ENCODE data around the gene DR1. TPM values are rescaled to one million over a fixed set of nuclear protein-coding genes. Genes with fewer than 3 reads are reported as not detected.

Gene DR1
- total and polyA plus RNA-seq, 2 of the 13 experiments (the other 11 are each of a cell fraction or from before 2014, with no cell fraction given) = 17.8 to 42.3 TPM

- no peak for TF ChIP-seq ZNF777 (CRISPR knock-in tag; IDR thresholded peaks at IDR 0.05)
- TF ChIP-seq TBX2 (CRISPR knock-in tag; IDR thresholded peaks at IDR 0.05; ENCODE audit: borderline replicate concordance) = no peak
- no peak for TF ChIP-seq HBP1 (CRISPR knock-in tag; IDR thresholded peaks at IDR 0.05; ENCODE audit: low read depth)
- no peak for ATAC-seq
- no TSS peak for BruUV-seq (replicated peaks)
Measured at GRCh38 chr1:93317207-93317606, 28.5 kb upstream of the DR1 start.

GRCh38 chr1:93317943-93318342 lies 27.8 kb upstream of the DR1 start:
- H3K27ac ChIP-seq (ENCODE audit: extremely low read length, insufficient read depth, low read length) = no peak overlapping the region
- no peak overlapping the region for H3K4me3 ChIP-seq (replicated peaks in 1 of 3; ENCODE audit: insufficient read depth in 1 of 3, low read depth in 2 of 3, low read length in 3 of 3)
- H2AFZ ChIP-seq (ENCODE audit: low read length) = no peak overlapping the region
- in situ Hi-C loops (cut with HindIII; ENCODE audit: extremely low pct_ligation_motif_present, low pct_unique_long_range_greater_than_20kb) = no loop called here
- POLR2A ChIA-PET = no interaction called here
- BruUV-seq (replicated peaks) = no TSS peak
- H3K9ac ChIP-seq (ENCODE audit: insufficient read depth, low read depth, low read length) = no peak overlapping the region
- intact Hi-C loops (cut with micrococcal nuclease; ENCODE audit: unreplicated experiment) = no loop called here
- FAIRE-seq (no peak), ATAC-seq (no peak), DNase-seq (ENCODE audit: low spot score) (no peak)
- no peaks in the 10 kb centered on the region for H3K79me2 ChIP-seq (ENCODE audit: insufficient read depth, low read length)
- no peaks in the 10 kb centered on the region for H3K4me1 ChIP-seq (ENCODE audit: insufficient read depth, low read length)
- CTCF ChIA-PET (ENCODE audit: low intra/inter-chr PET ratio, low total read pairs) = no interaction called here
- no peaks in the 10 kb centered on the region for H4K20me1 ChIP-seq (ENCODE audit: insufficient read depth, low read length)
- H3K9me3 ChIP-seq (ENCODE audit: low read length) = no peaks in the 10 kb centered on the region
- TF ChIP-seq DRAP1 (CRISPR knock-in tag; IDR thresholded peaks at IDR 0.05) = no peak
- TF ChIP-seq MAFK (conservative IDR thresholded peaks at IDR 0.05 in 1 of 2, IDR thresholded peaks at IDR 0.05 in 1 of 2; ENCODE audit: low read length in 2 of 2) = peak; percentile 33 to 64; a peak in 2 of 4 replicates
- TF ChIP-seq NFYC (CRISPR knock-in tag; IDR thresholded peaks at IDR 0.05) = no peak
- TF ChIP-seq DBP (CRISPR knock-in tag; IDR thresholded peaks at IDR 0.05; ENCODE audit: not compliant biosample characterization) = no peak
- TF ChIP-seq MAFF (IDR thresholded peaks at IDR 0.05; ENCODE audit: low read depth, low read length) = 0 out of 2 replicates have a peak, but pooled peaks have one; percentile 32
- H3K27me3 ChIP-seq (ENCODE audit: control insufficient read depth in 1 of 2, insufficient read depth in 2 of 2, low read length in 2 of 2) = no peaks in the 10 kb centered on the region
- no peak overlapping the region for H3K4me2 ChIP-seq (ENCODE audit: low read depth, low read length)
- no peaks in the 10 kb centered on the region for H3K36me3 ChIP-seq (replicated peaks in 1 of 2; ENCODE audit: control insufficient read depth in 1 of 2, insufficient read depth in 2 of 2, low read length in 2 of 2)
- WGBS (ENCODE audit: low lambda C conversion rate) = 82% methylated on average over 2 of the region's 2 CpGs

More at GRCh38 chr1:93317207-93317606, 28.5 kb upstream of the DR1 start:
- intact Hi-C loops (cut with micrococcal nuclease; ENCODE audit: unreplicated experiment) = no loop called here
- Histone ChIP-seq H3K27me3 (ENCODE audit: control insufficient read depth in 1 of 2, insufficient read depth in 2 of 2, low read length in 2 of 2) (no peaks in the 10 kb centered on the region), H3K27ac (ENCODE audit: extremely low read length, insufficient read depth, low read length) (no peak overlapping the region), H3K4me2 (ENCODE audit: low read depth, low read length) (no peak overlapping the region), H3K9ac (ENCODE audit: insufficient read depth, low read depth, low read length) (no peak overlapping the region), H3K9me3 (ENCODE audit: low read length) (no peaks in the 10 kb centered on the region), H4K20me1 (ENCODE audit: insufficient read depth, low read length) (no peaks in the 10 kb centered on the region), H2AFZ (ENCODE audit: low read length) (no peak overlapping the region), H3K36me3 (replicated peaks in 1 of 2; ENCODE audit: control insufficient read depth in 1 of 2, insufficient read depth in 2 of 2, low read length in 2 of 2) (no peaks in the 10 kb centered on the region), H3K79me2 (ENCODE audit: insufficient read depth, low read length) (no peaks in the 10 kb centered on the region), H3K4me3 (replicated peaks in 1 of 3; ENCODE audit: insufficient read depth in 1 of 3, low read depth in 2 of 3, low read length in 3 of 3) (no peak overlapping the region), H3K4me1 (ENCODE audit: insufficient read depth, low read length) (no peaks in the 10 kb centered on the region)
- POLR2A ChIA-PET = no interaction called here
- CTCF ChIA-PET (ENCODE audit: low intra/inter-chr PET ratio, low total read pairs) = no interaction called here
- DNase-seq (ENCODE audit: low spot score) (no peak), FAIRE-seq (no peak)
- 44% methylated on average over 2 of the region's 2 CpGs for WGBS (ENCODE audit: low lambda C conversion rate)
- in situ Hi-C loops (cut with HindIII; ENCODE audit: extremely low pct_ligation_motif_present, low pct_unique_long_range_greater_than_20kb) = no loop called here

Data from HepG2 (cell line).